ENCODE measurements around the gene ASF1B.
A peak's percentile ranks its signal among the peaks of the same experiment; 100 is the strongest.

Gene ASF1B

DNA sequence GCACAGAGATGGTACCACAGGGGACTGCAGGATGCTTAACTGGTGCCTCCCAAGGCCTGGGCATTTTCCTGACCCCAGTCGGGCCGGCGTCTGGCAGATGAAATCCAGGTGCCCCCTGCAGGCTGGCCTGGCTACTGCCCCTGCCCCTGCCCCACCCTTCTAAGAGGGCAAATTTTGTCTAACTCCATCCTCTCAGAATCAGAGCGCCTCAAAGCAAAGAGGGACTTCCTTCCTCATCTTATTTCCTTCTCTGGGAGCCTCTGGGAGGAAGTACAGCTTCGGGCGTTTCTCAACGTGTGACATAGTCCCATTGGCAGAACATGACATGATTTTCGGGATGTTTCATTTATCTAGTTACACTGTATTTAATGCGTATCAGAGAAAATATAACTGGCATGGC is 21.5 kb downstream of the ASF1B start:
- no peaks in the 10 kb centered on the region for H3K9me2 ChIP-seq (replicated peaks; ENCODE audit: insufficient read depth, low read length)
- H3K4me1 ChIP-seq (ENCODE audit: low read length) = peaks cover 24% of the 10 kb centered on the region
- DNase-seq = peak; percentile 47
- no peaks in the 10 kb centered on the region for H4K20me1 ChIP-seq (ENCODE audit: insufficient read depth, low read length)
- H3K4me3 ChIP-seq (ENCODE audit: low read length) = no peak overlapping the region
- no peaks in the 10 kb centered on the region for H3K9me3 ChIP-seq (replicated peaks; ENCODE audit: insufficient read depth, low read length)
- H2AFZ ChIP-seq (ENCODE audit: low read length) = no peak overlapping the region
- TF ChIP-seq CTCF (IDR thresholded peaks at IDR 0.05; ENCODE audit: low read length) (peak; percentile 61), EZH2phosphoT487 (IDR thresholded peaks at IDR 0.05; ENCODE audit: low read length) (no peak), EZH2 (optimal IDR thresholded peaks at IDR 0.05; ENCODE audit: low read depth, low read length) (no peak)
- no peak overlapping the region for H3K27ac ChIP-seq (ENCODE audit: low read length)
- H3F3A ChIP-seq (ENCODE audit: insufficient read depth, low read length) = peaks cover 18% of the 10 kb centered on the region
- no peak overlapping the region for H3K9ac ChIP-seq (ENCODE audit: low read length)
- peaks cover 57% of the 10 kb centered on the region for H3K79me2 ChIP-seq (ENCODE audit: low read length)
- no peaks in the 10 kb centered on the region for H3K36me3 ChIP-seq (replicated peaks; ENCODE audit: insufficient read depth, low read length)
- H3K27me3 ChIP-seq (replicated peaks; ENCODE audit: insufficient read depth, low read length) = no peaks in the 10 kb centered on the region
- no peak overlapping the region for H3K4me2 ChIP-seq (ENCODE audit: low read depth, low read length)

DNA sequence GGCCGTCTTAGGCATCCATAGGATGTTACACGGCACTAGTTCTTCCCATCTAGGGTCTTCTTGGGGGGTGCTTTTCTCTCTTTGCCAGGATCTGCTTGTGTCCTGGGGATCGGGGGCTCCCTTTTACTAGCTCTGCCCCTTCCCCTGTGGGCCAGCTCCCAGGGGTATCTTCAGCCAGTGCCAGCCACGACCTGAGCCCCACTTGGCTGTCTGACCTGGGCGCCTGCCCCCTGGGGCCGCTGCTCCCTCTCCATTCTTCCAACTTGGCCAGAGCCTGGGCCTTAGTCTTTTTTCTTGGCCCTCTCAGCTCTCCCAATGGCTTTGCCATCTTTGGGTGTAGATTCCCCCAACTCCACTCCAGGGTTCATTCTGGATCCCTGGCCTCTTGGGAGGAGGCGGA is 21.9 kb downstream of the ASF1B start:
- Histone ChIP-seq H3K79me2 (ENCODE audit: low read length) (peaks cover 57% of the 10 kb centered on the region), H3K27ac (ENCODE audit: low read length) (no peak overlapping the region), H3K9me3 (replicated peaks; ENCODE audit: insufficient read depth, low read length) (no peaks in the 10 kb centered on the region), H3K9ac (ENCODE audit: low read length) (no peak overlapping the region), H3F3A (ENCODE audit: insufficient read depth, low read length) (peaks cover 14% of the 10 kb centered on the region), H3K27me3 (replicated peaks; ENCODE audit: insufficient read depth, low read length) (no peaks in the 10 kb centered on the region), H3K4me2 (ENCODE audit: low read depth, low read length) (no peak overlapping the region), H3K9me2 (replicated peaks; ENCODE audit: insufficient read depth, low read length) (no peaks in the 10 kb centered on the region), H2AFZ (ENCODE audit: low read length) (no peak overlapping the region), H3K4me3 (ENCODE audit: low read length) (no peak overlapping the region), H3K4me1 (ENCODE audit: low read length) (peaks cover 24% of the 10 kb centered on the region), H3K36me3 (replicated peaks; ENCODE audit: insufficient read depth, low read length) (no peaks in the 10 kb centered on the region), H4K20me1 (ENCODE audit: insufficient read depth, low read length) (no peaks in the 10 kb centered on the region)
- TF ChIP-seq EZH2 (optimal IDR thresholded peaks at IDR 0.05; ENCODE audit: low read depth, low read length) (no peak), EZH2phosphoT487 (IDR thresholded peaks at IDR 0.05; ENCODE audit: low read length) (no peak), CTCF (IDR thresholded peaks at IDR 0.05; ENCODE audit: low read length) (no peak)
- DNase-seq = no peak

DNA sequence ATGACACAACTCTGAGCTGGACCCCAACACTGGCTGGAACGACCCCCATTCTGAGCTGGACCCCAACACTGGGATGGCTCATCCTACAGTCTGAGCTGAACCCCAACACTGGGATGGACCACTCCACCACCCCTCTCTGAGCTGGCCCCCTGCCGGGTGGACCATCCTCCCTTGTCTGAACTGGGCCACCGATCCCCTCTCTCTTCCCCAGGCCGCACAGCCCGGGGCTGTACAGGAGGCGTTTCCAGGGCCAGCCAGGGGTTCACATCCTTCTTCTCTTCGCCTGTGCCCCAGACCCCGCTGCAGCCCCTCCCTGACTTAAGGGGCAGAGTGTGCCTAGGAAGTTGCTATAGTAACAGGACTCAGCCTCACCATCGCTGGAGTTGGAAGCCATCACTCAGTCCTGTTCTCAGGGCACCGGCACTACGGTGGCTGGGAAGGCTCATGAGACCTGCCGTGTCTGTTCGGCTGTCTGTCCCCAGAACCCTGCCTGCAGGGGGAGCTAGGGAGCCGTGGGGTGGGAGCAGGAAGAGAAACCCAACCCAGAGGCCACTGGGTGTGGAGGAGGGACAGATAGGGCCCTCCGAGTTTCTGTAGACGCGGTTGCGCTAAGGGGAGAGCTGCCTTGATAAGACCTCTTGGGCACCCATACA is 22.5 kb downstream of the ASF1B start:
- TF ChIP-seq EZH2 (optimal IDR thresholded peaks at IDR 0.05; ENCODE audit: low read depth, low read length) (no peak), CTCF (IDR thresholded peaks at IDR 0.05; ENCODE audit: low read length) (peak; percentile 48)
- Histone ChIP-seq H3K27ac (ENCODE audit: low read length) (no peak overlapping the region), H3K4me1 (ENCODE audit: low read length) (peaks cover 24% of the 10 kb centered on the region), H3K9me2 (replicated peaks; ENCODE audit: insufficient read depth, low read length) (no peaks in the 10 kb centered on the region), H4K20me1 (ENCODE audit: insufficient read depth, low read length) (no peaks in the 10 kb centered on the region), H3K27me3 (replicated peaks; ENCODE audit: insufficient read depth, low read length) (no peaks in the 10 kb centered on the region), H3K9ac (ENCODE audit: low read length) (no peak overlapping the region), H3K9me3 (replicated peaks; ENCODE audit: insufficient read depth, low read length) (no peaks in the 10 kb centered on the region), H3K4me3 (ENCODE audit: low read length) (no peak overlapping the region), H3K4me2 (ENCODE audit: low read depth, low read length) (no peak overlapping the region), H3K79me2 (ENCODE audit: low read length) (peaks cover 59% of the 10 kb centered on the region), H2AFZ (ENCODE audit: low read length) (no peak overlapping the region), H3F3A (ENCODE audit: insufficient read depth, low read length) (peaks cover 9% of the 10 kb centered on the region), H3K36me3 (replicated peaks; ENCODE audit: insufficient read depth, low read length) (no peaks in the 10 kb centered on the region)
- DNase-seq = no peak

Measured in MM.1S (cell line).